Epithelial cell of proximal tubule (primary cell): Measurements from ENCODE around the gene RNF168. TPM values are rescaled to one million over a fixed set of nuclear protein-coding genes. Genes with fewer than 3 reads are reported as not detected.
"Not testable (repeated sequence)": the region's sequence is repeated elsewhere in the genome, so short reads cannot be mapped to it uniquely, and the experiment has no call there.

Experiments
- DNase-seq: peaks from one replicate; pipeline ENCODE4 v3.0.0-alpha.2; 2011; ENCODE audit warnings: low read depth
- H3K4me3 ChIP-seq: 2 replicates; pipeline ENCODE4 v1.5.1; 2011; ENCODE audit warnings: low read depth, mild to moderate bottlenecking, low read length
- total RNA-seq: library from RNA; depleted of rRNA; stranded (reverse); fragments of >200 nt; gene quantifications from 2 replicates; pipeline ENCODE4 v1.2.3, GENCODE V29; 2015
- TF ChIP-seq, protein P1 (sequence below): conservative IDR thresholded peaks from 2 replicates; pipeline ENCODE4 v1.5.1; 2012; ENCODE audit warnings: low read depth, mild to moderate bottlenecking, low read length

Gene RNF168
- total RNA-seq, 1 donor from 2014 or later: 14.0 TPM

DNA sequence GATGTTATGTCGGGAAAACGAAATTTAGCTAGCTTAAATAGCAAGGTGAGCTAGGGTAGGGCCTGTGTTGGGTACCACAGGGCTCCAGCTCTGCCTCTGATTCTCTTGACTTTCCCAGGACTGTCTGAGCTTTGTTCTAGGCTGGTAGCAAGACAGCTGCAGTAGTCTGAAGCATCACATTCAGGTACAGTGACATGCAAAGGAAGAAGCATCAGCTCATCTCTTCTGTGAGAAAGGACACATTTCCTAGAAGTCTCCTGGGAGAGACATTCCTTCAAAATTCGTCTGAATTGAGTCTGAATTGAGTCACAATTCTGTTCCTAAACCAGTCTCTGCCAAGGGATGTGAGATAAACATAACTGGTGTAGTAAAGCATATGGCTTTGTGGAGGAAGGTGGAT is 62.9 kb downstream of the RNF168 start:
- no peak for DNase-seq
- TF ChIP-seq, protein P1, sequence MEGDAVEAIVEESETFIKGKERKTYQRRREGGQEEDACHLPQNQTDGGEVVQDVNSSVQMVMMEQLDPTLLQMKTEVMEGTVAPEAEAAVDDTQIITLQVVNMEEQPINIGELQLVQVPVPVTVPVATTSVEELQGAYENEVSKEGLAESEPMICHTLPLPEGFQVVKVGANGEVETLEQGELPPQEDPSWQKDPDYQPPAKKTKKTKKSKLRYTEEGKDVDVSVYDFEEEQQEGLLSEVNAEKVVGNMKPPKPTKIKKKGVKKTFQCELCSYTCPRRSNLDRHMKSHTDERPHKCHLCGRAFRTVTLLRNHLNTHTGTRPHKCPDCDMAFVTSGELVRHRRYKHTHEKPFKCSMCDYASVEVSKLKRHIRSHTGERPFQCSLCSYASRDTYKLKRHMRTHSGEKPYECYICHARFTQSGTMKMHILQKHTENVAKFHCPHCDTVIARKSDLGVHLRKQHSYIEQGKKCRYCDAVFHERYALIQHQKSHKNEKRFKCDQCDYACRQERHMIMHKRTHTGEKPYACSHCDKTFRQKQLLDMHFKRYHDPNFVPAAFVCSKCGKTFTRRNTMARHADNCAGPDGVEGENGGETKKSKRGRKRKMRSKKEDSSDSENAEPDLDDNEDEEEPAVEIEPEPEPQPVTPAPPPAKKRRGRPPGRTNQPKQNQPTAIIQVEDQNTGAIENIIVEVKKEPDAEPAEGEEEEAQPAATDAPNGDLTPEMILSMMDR: no peak
- no peak overlapping the region for H3K4me3 ChIP-seq

DNA sequence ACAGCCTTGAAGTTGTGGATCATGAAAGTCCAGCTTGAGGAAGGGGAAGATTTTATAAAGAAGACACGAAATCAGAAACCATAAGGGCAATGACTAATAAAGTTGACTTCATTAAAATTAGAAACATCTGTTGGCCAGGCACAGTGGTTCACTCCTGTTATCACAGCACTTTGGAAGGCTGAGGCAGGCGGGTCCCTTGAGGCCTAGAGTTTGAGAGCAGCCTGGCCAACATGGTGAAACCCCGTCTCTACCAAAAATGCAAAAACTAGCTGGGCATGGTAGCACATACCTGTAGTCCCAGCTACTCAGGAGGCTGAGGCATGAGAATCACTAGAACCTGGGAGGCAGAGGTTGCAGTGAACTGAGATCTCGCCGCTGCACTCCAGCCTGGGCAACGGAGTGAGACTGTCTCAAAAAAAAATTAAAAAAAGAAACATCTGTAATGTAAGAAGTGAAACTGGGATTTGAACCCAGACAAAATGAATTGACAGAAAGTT is 63.5 kb downstream of the RNF168 start:
- TF ChIP-seq, protein P1: no peak
- DNase-seq: no peak
- no peak overlapping the region for H3K4me3 ChIP-seq

DNA sequence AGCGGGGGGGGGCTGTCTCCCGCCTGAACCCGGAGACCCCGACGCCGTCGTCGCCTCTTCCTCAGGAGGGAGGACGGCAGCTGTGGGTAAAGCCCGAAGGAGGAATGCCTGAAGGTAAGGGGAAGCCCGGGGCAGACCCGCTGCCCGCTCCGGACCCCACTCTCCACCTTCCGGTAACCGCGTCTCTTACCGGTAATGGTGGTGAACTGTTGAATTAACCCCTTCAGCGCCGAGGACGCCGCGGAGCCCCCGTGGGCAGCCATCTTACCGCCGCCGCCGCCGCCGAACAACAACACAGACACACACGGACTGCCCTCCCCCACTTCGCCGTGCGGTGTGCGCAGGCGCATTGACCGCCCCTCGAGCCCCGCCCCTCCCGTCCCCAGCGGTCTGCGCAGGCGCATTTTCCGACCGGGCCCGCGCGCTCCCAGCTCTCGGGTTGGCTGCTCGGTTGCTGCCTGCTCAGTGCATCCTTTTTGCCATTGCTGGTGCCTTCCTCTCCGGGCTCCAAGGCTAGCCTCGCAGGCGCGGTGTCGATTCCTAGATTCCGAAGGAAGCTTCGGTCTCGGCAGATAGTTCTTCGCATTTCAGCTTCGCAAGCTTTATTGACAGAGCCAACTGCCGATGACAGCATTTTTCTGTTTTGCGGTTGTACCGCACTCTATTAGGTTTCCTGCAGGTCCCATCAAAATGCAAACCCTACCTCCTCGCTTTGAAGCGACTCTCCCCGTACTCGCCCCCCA is 71.3 kb downstream of the RNF168 start, which contains the start of gene UBXN7:
UBXN7 (minus strand) TSS at position 291 of the 743 bp plus-strand sequence; CDS start at position 263, 28 bp downstream.
- H3K4me3 ChIP-seq: peak within 1 kb of the TSS; percentile 98
- peak; percentile 36 for DNase-seq
- TF ChIP-seq, protein P1: no peak

DNA sequence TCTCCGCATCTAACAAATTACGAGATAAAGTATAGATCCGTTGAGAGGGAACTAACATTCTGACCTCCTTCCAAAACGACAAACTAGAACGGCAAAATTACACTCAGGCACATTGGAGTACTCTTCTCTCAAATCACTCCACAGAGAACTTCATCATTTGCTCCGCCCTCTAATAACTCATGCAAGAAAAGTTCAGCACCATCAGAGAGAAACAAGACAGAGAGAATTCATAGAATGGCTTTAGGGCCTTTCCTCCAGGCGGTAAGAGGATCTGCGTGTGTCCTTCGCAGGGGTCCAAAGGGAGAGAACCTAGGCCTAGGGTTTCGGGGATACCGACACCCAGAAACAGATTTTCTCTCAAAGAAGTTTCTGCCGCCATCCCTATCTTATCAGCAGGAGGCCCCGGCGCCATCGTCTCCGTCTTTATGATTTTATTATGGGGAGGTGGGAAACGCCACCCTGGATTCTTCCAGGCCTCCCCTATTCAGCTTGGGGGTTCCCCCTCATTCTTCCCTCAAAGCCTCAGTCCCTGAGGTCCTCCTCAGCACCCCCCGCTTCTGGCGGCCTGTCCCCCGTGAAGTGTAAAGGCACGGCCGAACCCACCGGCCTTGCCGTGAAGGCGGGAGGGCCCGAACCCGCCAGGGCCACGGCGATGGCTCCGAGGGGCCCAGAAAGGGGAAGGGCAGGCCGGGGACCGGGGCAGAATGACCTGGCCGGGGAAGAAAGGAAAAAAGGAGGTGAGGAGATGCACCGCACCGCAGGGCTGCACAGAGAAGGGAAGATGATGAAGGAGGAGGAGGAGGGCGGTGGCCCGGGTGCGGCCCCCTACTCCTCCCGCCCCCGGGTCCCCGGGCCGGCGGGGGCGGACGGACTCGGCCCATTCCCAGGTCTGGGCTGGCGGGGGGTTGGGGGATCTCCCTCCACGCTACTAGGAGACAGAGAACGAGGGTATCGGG is 72.1 kb downstream of the RNF168 start:
- TF ChIP-seq, protein P1: no peak
- DNase-seq: peak; percentile 27
- peak overlapping the region; percentile 98 for H3K4me3 ChIP-seq

DNA sequence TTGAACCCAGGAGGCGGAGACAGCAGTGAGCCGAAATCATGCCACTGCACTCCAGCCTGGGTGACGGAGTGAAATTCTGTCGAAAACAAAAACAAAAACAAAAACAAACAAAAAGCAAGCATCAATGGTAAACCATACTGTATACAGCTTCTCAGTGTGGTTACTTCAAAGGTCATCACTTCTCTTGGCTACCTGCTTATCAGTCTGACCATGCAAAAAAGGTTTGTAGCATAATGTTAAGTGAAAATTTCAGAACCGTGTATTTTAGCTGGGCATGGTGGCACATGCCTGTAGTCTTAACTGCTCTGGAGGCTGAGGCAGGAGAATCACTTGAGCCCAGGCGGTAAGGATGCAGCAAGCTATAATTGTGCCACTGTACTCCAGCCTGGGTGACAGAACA is 75.5 kb downstream of the RNF168 start:
- TF ChIP-seq, protein P1: no peak
- DNase-seq: no peak
- H3K4me3 ChIP-seq: no peak overlapping the region

DNA sequence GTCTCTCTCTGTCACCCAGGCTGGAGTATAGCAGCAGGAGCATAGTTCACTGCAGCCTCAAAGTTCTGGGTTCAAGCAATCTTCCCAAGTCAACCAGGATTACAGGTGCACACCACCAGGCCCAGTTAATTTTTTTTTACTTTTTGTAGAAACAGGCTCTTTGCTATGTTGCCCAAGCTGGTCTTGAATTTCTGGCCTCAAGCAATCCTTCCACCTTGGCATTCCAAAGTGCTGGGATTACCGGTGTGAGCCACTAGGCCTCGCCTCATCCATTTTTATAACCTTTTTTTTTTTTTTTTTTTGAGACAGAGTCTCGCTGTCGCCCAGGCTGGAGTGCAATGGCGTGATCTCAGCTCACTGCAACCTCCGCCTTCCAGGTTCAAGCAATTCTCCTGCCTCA is 79.1 kb downstream of the RNF168 start:
- DNase-seq, H3K4me3 ChIP-seq: not testable (repeated sequence)
